OCI-LY1 (cell line): ENCODE data around the gene RYR3.

Experiments used
- CTCF ChIP-seq: fragments of 200-600 bp; sonication (generic), shearing (Covaris generic); IDR thresholded peaks from 2 replicates; pipeline ENCODE4 v1.5.1; 2017; ENCODE audit warnings: mild to moderate bottlenecking, antibody characterized with exemption, low read length, moderate library complexity, mixed read lengths
- EZH2 ChIP-seq: fragments of 200-600 bp; sonication (generic), shearing (Covaris generic); IDR thresholded peaks from 2 replicates; pipeline ENCODE4 v1.8.0; 2017; ENCODE audit warnings: borderline replicate concordance, mixed run types, mild to moderate bottlenecking, antibody characterized with exemption, low read length, moderate library complexity, mixed read lengths

- no peak for TF ChIP-seq CTCF
- no peak for TF ChIP-seq EZH2
These were observed 258.3 kb downstream of the RYR3 start for GRCh38 chr15:33569036-33569435.
